H9 (cell line): ENCODE measurements around the gene GFRA1. TPM values are rescaled to one million over a fixed set of nuclear protein-coding genes. Genes with fewer than 3 reads are reported as not detected.

Source experiments
- DNase-seq: peaks from one replicate; pipeline ENCODE4 v3.0.0-alpha.2; 2017
- H2AFZ ChIP-seq: one replicate; pipeline ENCODE4 v1.6.1; 2013; ENCODE audit warnings: mild to moderate bottlenecking, low read length, control low read depth, moderate library complexity
- H2AK5ac ChIP-seq: 2 replicates; pipeline ENCODE4 v1.6.1; 2013; ENCODE audit warnings: low read length, control low read depth, mixed read lengths; ENCODE audit not compliant: insufficient read length
- H2BK120ac ChIP-seq: one replicate; pipeline ENCODE4 v1.6.1; 2013; ENCODE audit warnings: low read depth, mild to moderate bottlenecking, low read length, control low read depth, inconsistent platforms; ENCODE audit not compliant: poor library complexity, severe bottlenecking
- H2BK12ac ChIP-seq: 2 replicates; pipeline ENCODE4 v1.6.1; 2013; ENCODE audit warnings: low read length, control low read depth, mixed read lengths, low read depth; ENCODE audit not compliant: insufficient read length
- H2BK15ac ChIP-seq: 2 replicates; pipeline ENCODE4 v1.6.1; 2013; ENCODE audit warnings: low read depth, low read length, control low read depth
- H2BK20ac ChIP-seq: one replicate; pipeline ENCODE4 v1.6.1; 2013; ENCODE audit warnings: low read depth, mild to moderate bottlenecking, low read length, control low read depth, inconsistent platforms; ENCODE audit not compliant: poor library complexity, severe bottlenecking
- H2BK5ac ChIP-seq: 2 replicates; pipeline ENCODE4 v1.6.1; 2013; ENCODE audit warnings: low read length, control low read depth, mixed read lengths; ENCODE audit not compliant: insufficient read length
- H3K14ac ChIP-seq: 2 replicates; pipeline ENCODE4 v1.6.1; 2013; ENCODE audit warnings: low read length, control low read depth; ENCODE audit not compliant: insufficient read depth
- H3K18ac ChIP-seq: 2 replicates; pipeline ENCODE4 v1.6.1; 2013; ENCODE audit warnings: low read depth, mild to moderate bottlenecking, mixed read lengths, low read length, control low read depth; ENCODE audit not compliant: insufficient read length
- H3K23ac ChIP-seq: 2 replicates; pipeline ENCODE4 v1.6.1; 2013; ENCODE audit warnings: low read length, control low read depth, mixed read lengths, low read depth; ENCODE audit not compliant: insufficient read length
- H3K23me2 ChIP-seq: 2 replicates; pipeline ENCODE4 v1.6.1; 2013; ENCODE audit warnings: low read depth, mild to moderate bottlenecking, mixed read lengths, low read length, control low read depth; ENCODE audit not compliant: insufficient read length, poor library complexity, severe bottlenecking
- H3K27ac ChIP-seq: 2 replicates; pipeline ENCODE4 v1.5.1; 2013; ENCODE audit warnings: low read length, control low read depth, mixed read lengths, low read depth; ENCODE audit not compliant: insufficient read length
- H3K27me3 ChIP-seq: 2 replicates; pipeline ENCODE4 v1.6.1; 2013; ENCODE audit warnings: low read length, control low read depth, inconsistent platforms; ENCODE audit not compliant: insufficient read depth
- H3K4ac ChIP-seq: 2 replicates; pipeline ENCODE4 v1.6.1; 2013; ENCODE audit warnings: low read depth, mild to moderate bottlenecking, control low read depth, inconsistent platforms, low read length, moderate library complexity
- H3K4me1 ChIP-seq: 2 replicates; pipeline ENCODE4 v1.6.1; 2013; ENCODE audit warnings: low read length, control low read depth, inconsistent platforms; ENCODE audit not compliant: insufficient read depth
- H3K4me2 ChIP-seq: 2 replicates; pipeline ENCODE4 v1.6.1; 2013; ENCODE audit warnings: low read length, control low read depth, mixed read lengths; ENCODE audit not compliant: insufficient read length, insufficient read depth
- H3K56ac ChIP-seq: 2 replicates; pipeline ENCODE4 v1.6.1; 2013; ENCODE audit warnings: low read depth, mild to moderate bottlenecking, mixed read lengths, low read length, control low read depth; ENCODE audit not compliant: insufficient read length
- H3K79me1 ChIP-seq: 2 replicates; pipeline ENCODE4 v1.6.1; 2013; ENCODE audit warnings: low read depth, mild to moderate bottlenecking, moderate library complexity, low read length, control low read depth, inconsistent platforms; ENCODE audit not compliant: insufficient read depth, poor library complexity, severe bottlenecking
- H3K79me2 ChIP-seq: 2 replicates; pipeline ENCODE4 v1.6.1; 2013; ENCODE audit warnings: low read length, control low read depth, inconsistent platforms; ENCODE audit not compliant: insufficient read depth
- H3K9ac ChIP-seq: 2 replicates; pipeline ENCODE4 v1.6.1; 2013; ENCODE audit warnings: low read length, control low read depth, mixed read lengths; ENCODE audit not compliant: insufficient read length; ENCODE audit errors: extremely low read depth
- H3K9me3 ChIP-seq: one replicate; pipeline ENCODE4 v1.6.1; 2013; ENCODE audit warnings: low read depth, low read length, inconsistent platforms; ENCODE audit not compliant: control insufficient read depth
- H3T11ph ChIP-seq: one replicate; pipeline ENCODE4 v1.6.1; 2013; ENCODE audit warnings: mild to moderate bottlenecking, low read length, control low read depth, inconsistent platforms
- H4K20me1 ChIP-seq: one replicate; pipeline ENCODE4 v1.6.1; 2013; ENCODE audit not compliant: control insufficient read depth, insufficient read length, insufficient read depth
- H4K5ac ChIP-seq: 2 replicates; pipeline ENCODE4 v1.6.1; 2013; ENCODE audit warnings: low read depth, mild to moderate bottlenecking, mixed read lengths, low read length, control low read depth; ENCODE audit not compliant: insufficient read length
- H4K8ac ChIP-seq: replicated peaks from 2 replicates; pipeline ENCODE4 v1.6.1; 2013; ENCODE audit warnings: low read length, control low read depth, mixed read lengths, low read depth; ENCODE audit not compliant: insufficient read length
- H4K91ac ChIP-seq: 2 replicates; pipeline ENCODE4 v1.6.1; 2013; ENCODE audit warnings: low read depth, mild to moderate bottlenecking, moderate library complexity, mixed read lengths, low read length, control low read depth; ENCODE audit not compliant: insufficient read length
- H3K27ac Mint-ChIP-seq, 3 experiments: 2 replicates in 2 of 3; 3 replicates in 1 of 3; pipeline ENCODE4 v1.8.0; 2020 to 2021; ENCODE audit warnings: mixed read lengths in 3 of 3, mild to moderate bottlenecking in 1 of 3, moderate library complexity in 1 of 3
- H3K27me3 Mint-ChIP-seq: 2 replicates; pipeline ENCODE4 v1.8.0; 2021; ENCODE audit warnings: low read depth, mild to moderate bottlenecking, moderate library complexity, mixed read lengths
- H3K36me3 Mint-ChIP-seq, 3 experiments: 2 replicates in 2 of 3; 3 replicates in 1 of 3; pipeline ENCODE4 v1.8.0; 2020 to 2021; ENCODE audit warnings: low read depth in 3 of 3, mixed read lengths in 3 of 3; ENCODE audit not compliant: insufficient read depth in 1 of 3
- H3K4me1 Mint-ChIP-seq, 2 experiments: 2 replicates each; pipeline ENCODE4 v1.8.0; 2020; ENCODE audit warnings: mixed read lengths in 2 of 2
- H3K4me3 Mint-ChIP-seq, 2 experiments: 2 replicates in 1 of 2; 3 replicates in 1 of 2; pipeline ENCODE4 v1.8.0; 2020 to 2021; ENCODE audit warnings: mild to moderate bottlenecking in 2 of 2, mixed read lengths in 2 of 2, moderate library complexity in 1 of 2
- H3K9me3 Mint-ChIP-seq, 2 experiments: 2 replicates in 1 of 2; 3 replicates in 1 of 2; pipeline ENCODE4 v1.8.0; 2020; ENCODE audit warnings: mild to moderate bottlenecking in 2 of 2, mixed read lengths in 2 of 2, moderate library complexity in 1 of 2
- CTCF ChIP-seq: fragments of 200-600 bp; sonication (generic); conservative IDR thresholded peaks from 3 replicates; pipeline ENCODE4 v1.8.0; 2021; ENCODE audit warnings: antibody characterized with exemption, mild to moderate bottlenecking
- total RNA-seq: library from RNA; stranded (reverse); gene quantifications from 2 replicates; pipeline ENCODE4 v1.2.1, GENCODE V29; 2021

Gene GFRA1
- total RNA-seq, 1 experiment from 2014 or later, result 0.24 TPM

- H4K20me1 ChIP-seq, result no peaks in the 10 kb centered on the region
- H3K27ac Mint-ChIP-seq, result no peak overlapping the region
- no peak for TF ChIP-seq CTCF
Measured at GRCh38 chr10:116247691-116248090, 25.3 kb downstream of the GFRA1 start.

More at GRCh38 chr10:116247691-116248090, 25.3 kb downstream of the GFRA1 start:
- H3K4me2 ChIP-seq, result no peak overlapping the region
- H3K9me3 Mint-ChIP-seq, result no peaks in the 10 kb centered on the region
- H3K4me3 Mint-ChIP-seq, result no peak overlapping the region
- H3K4me1 Mint-ChIP-seq, result no peaks in the 10 kb centered on the region
- no peaks in the 10 kb centered on the region; a peak in 1 of 7 replicates for H3K36me3 Mint-ChIP-seq
- H3K27me3 ChIP-seq, result no peaks in the 10 kb centered on the region
- H3K56ac ChIP-seq, result no peak overlapping the region
- H3K79me2 ChIP-seq, result no peaks in the 10 kb centered on the region
- no peak overlapping the region for H4K91ac ChIP-seq
- H3K4ac ChIP-seq, result no peak overlapping the region
- H3T11ph ChIP-seq, result no peak overlapping the region
- H2AFZ ChIP-seq, result no peak overlapping the region
- H2BK20ac ChIP-seq, result no peak overlapping the region
- H3K27me3 Mint-ChIP-seq, result peaks cover 3% of the 10 kb centered on the region
- no peaks in the 10 kb centered on the region for H3K4me1 ChIP-seq
- no peak for DNase-seq
- no peak overlapping the region for H4K8ac ChIP-seq
- H3K9ac ChIP-seq, result no peak overlapping the region
- no peak overlapping the region for H3K23ac ChIP-seq
- H4K5ac ChIP-seq, result no peak overlapping the region
- H2AK5ac ChIP-seq, result no peak overlapping the region
- no peak overlapping the region for H3K18ac ChIP-seq
- no peak overlapping the region for H2BK12ac ChIP-seq
- no peaks in the 10 kb centered on the region for H3K23me2 ChIP-seq
- H3K14ac ChIP-seq, result no peak overlapping the region
- H2BK15ac ChIP-seq, result no peak overlapping the region
- no peaks in the 10 kb centered on the region for H3K9me3 ChIP-seq
- H2BK5ac ChIP-seq, result no peak overlapping the region
- H3K79me1 ChIP-seq, result no peaks in the 10 kb centered on the region
- H3K27ac ChIP-seq, result no peak overlapping the region
- no peak overlapping the region for H2BK120ac ChIP-seq
